Immature natural killer cell (primary cell): ENCODE measurements around the gene RHOT1. TPM values are rescaled to one million over a fixed set of nuclear protein-coding genes. Genes with fewer than 3 reads are reported as not detected.
A peak's percentile ranks its signal among the peaks of the same experiment; 100 is the strongest.
"Not testable (repeated sequence)": the region's sequence is repeated elsewhere in the genome, so short reads cannot be mapped to it uniquely, and the experiment has no call there.

Experiments used
- DNase-seq, 3 donors: peaks; one replicate each; pipeline ENCODE4 v3.0.0; 2022; ENCODE audit warnings: mixed read lengths in 1 of 3
- H3K27ac Mint-ChIP-seq, 6 donors: one replicate each; pipeline ENCODE4 v1.8.0; 2020; ENCODE audit warnings: mixed read lengths in 6 of 6, mild to moderate bottlenecking in 5 of 6, inconsistent platforms in 4 of 6, moderate library complexity in 3 of 6
- H3K27me3 Mint-ChIP-seq, 3 donors: one replicate each; pipeline ENCODE4 v1.8.0; 2020 to 2021; ENCODE audit warnings: low read depth in 3 of 3, mild to moderate bottlenecking in 3 of 3, mixed read lengths in 3 of 3, moderate library complexity in 3 of 3, inconsistent platforms in 1 of 3
- H3K36me3 Mint-ChIP-seq, 3 donors: one replicate each; pipeline ENCODE4 v1.8.0; 2020; ENCODE audit warnings: mixed read lengths in 3 of 3, inconsistent platforms in 2 of 3, mild to moderate bottlenecking in 2 of 3
- H3K4me1 Mint-ChIP-seq, 2 donors: one replicate each; pipeline ENCODE4 v1.8.0; 2020; ENCODE audit warnings: inconsistent platforms in 2 of 2, mild to moderate bottlenecking in 2 of 2, mixed read lengths in 2 of 2, moderate library complexity in 1 of 2
- H3K4me3 Mint-ChIP-seq, 5 donors: one replicate each; pipeline ENCODE4 v1.8.0; 2020; ENCODE audit warnings: mild to moderate bottlenecking in 5 of 5, mixed read lengths in 5 of 5, inconsistent platforms in 3 of 5, moderate library complexity in 3 of 5
- H3K9me3 Mint-ChIP-seq, 6 donors: one replicate each; pipeline ENCODE4 v1.8.0; 2020; ENCODE audit warnings: mild to moderate bottlenecking in 6 of 6, mixed read lengths in 6 of 6, inconsistent platforms in 4 of 6, moderate library complexity in 3 of 6
- polyA plus RNA-seq, 3 donors: library from polyadenylated mRNA; unstranded; fragments of 300-500 nt; fragmentation: Illumina TruSeq; gene quantifications; one replicate each; pipeline ENCODE4 v1.2.3, GENCODE V29; 2021

The RHOT1 gene
- polyA plus RNA-seq, 3 donors from 2014 or later, result 27.9 to 30.9 (median 30.3) TPM

DNA sequence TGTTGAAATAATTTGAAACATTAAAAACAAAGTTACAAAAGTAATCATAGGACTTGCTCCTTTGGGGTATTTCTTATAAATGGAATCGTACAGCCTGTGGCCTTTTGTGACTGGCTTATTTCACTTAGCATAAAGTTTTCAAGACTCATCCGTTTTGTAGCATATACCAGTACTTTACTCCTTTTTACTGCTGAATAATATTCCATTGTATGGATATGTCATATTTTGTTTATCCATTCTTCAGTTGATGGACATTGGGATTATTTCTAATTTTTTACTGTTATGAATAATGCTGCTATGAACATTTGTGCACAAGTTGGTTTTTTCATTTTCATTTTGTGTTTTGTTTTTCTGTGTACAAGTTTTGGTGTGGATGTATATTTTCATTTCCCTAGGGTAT is 93.3 kb downstream of the RHOT1 start:
- no peak overlapping the region for H3K27ac Mint-ChIP-seq
- H3K4me1 Mint-ChIP-seq, result peaks cover 19 to 21% of the 10 kb centered on the region in 2 donors

GRCh38 chr17:32239456-32239855 is 97.2 kb downstream of the RHOT1 start:
- Mint-ChIP-seq H3K27me3 (peaks cover 0 to 2% (median 0%) of the 10 kb centered on the region in 3 donors), H3K36me3 (no peaks in the 10 kb centered on the region), H3K27ac (no peak overlapping the region), H3K9me3 (no peaks in the 10 kb centered on the region), H3K4me3 (no peak overlapping the region), H3K4me1 (no peaks in the 10 kb centered on the region)
- no peak for DNase-seq

More for the DNA sequence above, 93.3 kb downstream of the RHOT1 start:
- no peak overlapping the region for H3K4me3 Mint-ChIP-seq
- H3K36me3 Mint-ChIP-seq, result no peaks in the 10 kb centered on the region
- DNase-seq, result no peak
- no peaks in the 10 kb centered on the region for H3K9me3 Mint-ChIP-seq
- no peaks in the 10 kb centered on the region for H3K27me3 Mint-ChIP-seq

GRCh38 chr17:32240750-32241149 is 98.4 kb downstream of the RHOT1 start:
- peaks cover 0 to 3% (median 0%) of the 10 kb centered on the region in 3 donors for H3K36me3 Mint-ChIP-seq
- DNase-seq, result no peak
- no peaks in the 10 kb centered on the region for H3K4me1 Mint-ChIP-seq
- no peak overlapping the region for H3K4me3 Mint-ChIP-seq
- H3K27ac Mint-ChIP-seq, result no peak overlapping the region
- peaks cover 0 to 2% (median 0%) of the 10 kb centered on the region in 3 donors for H3K27me3 Mint-ChIP-seq
- no peaks in the 10 kb centered on the region for H3K9me3 Mint-ChIP-seq

GRCh38 chr17:32241640-32242039 is 99.3 kb downstream of the RHOT1 start:
- Mint-ChIP-seq H3K27me3 (peaks cover 0 to 3% (median 0%) of the 10 kb centered on the region in 3 donors), H3K4me1 (no peaks in the 10 kb centered on the region), H3K36me3 (peaks cover 0 to 3% (median 0%) of the 10 kb centered on the region in 3 donors), H3K4me3 (no peak overlapping the region), H3K27ac (no peak overlapping the region), H3K9me3 (no peaks in the 10 kb centered on the region)
- no peak for DNase-seq

DNA sequence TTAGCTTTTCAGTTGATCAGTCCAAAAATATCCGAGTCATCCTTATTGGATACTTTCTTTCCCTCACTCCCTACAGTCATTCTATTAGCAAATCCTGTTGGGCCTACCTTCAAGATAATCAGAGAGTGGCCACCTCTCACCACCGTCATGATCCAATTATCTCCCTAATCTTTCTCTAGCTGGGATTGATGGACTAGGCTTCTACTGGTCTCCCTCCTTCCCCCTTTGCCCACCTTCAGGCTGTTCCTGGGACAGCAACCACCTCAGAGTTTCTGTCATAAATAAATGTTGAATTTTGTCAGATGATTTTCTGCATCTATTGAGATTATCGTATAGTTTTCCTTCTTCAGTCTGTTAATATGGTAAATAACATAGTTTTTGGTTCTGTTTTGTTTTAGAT is 107.2 kb downstream of the RHOT1 start:
- no peak for DNase-seq
- peaks cover 0 to 2% (median 1%) of the 10 kb centered on the region in 3 donors for H3K27me3 Mint-ChIP-seq
- no peaks in the 10 kb centered on the region for H3K4me1 Mint-ChIP-seq
- H3K27ac Mint-ChIP-seq, result no peak overlapping the region
- H3K4me3 Mint-ChIP-seq, result no peak overlapping the region
- H3K9me3 Mint-ChIP-seq, result no peaks in the 10 kb centered on the region
- peaks cover 0 to 3% (median 0%) of the 10 kb centered on the region in 3 donors for H3K36me3 Mint-ChIP-seq

- no peak overlapping the region for H3K4me3 Mint-ChIP-seq
- no peaks in the 10 kb centered on the region for H3K9me3 Mint-ChIP-seq
- no peaks in the 10 kb centered on the region for H3K36me3 Mint-ChIP-seq
- DNase-seq, result peak; percentile 52 to 65 (median 56)
- peaks cover 0 to 4% (median 2%) of the 10 kb centered on the region in 3 donors for H3K27me3 Mint-ChIP-seq
- H3K4me1 Mint-ChIP-seq, result no peaks in the 10 kb centered on the region
- no peak overlapping the region for H3K27ac Mint-ChIP-seq
Measured at GRCh38 chr17:32253117-32253611, 110.9 kb downstream of the RHOT1 start.

- H3K9me3 Mint-ChIP-seq, result no peaks in the 10 kb centered on the region
- no peaks in the 10 kb centered on the region for H3K4me1 Mint-ChIP-seq
- no peak for DNase-seq
- H3K36me3 Mint-ChIP-seq, result no peaks in the 10 kb centered on the region
- no peak overlapping the region for H3K4me3 Mint-ChIP-seq
- no peak overlapping the region for H3K27ac Mint-ChIP-seq
- peaks cover 2 to 7% (median 5%) of the 10 kb centered on the region in 3 donors for H3K27me3 Mint-ChIP-seq
Measured at GRCh38 chr17:32256012-32256700, 113.9 kb downstream of the RHOT1 start.

GRCh38 chr17:32256701-32257019 is 114.4 kb downstream of the RHOT1 start:
- peaks cover 2 to 7% (median 5%) of the 10 kb centered on the region in 3 donors for H3K27me3 Mint-ChIP-seq
- no peaks in the 10 kb centered on the region for H3K4me1 Mint-ChIP-seq
- no peak overlapping the region for H3K4me3 Mint-ChIP-seq
- DNase-seq, result no peak
- no peaks in the 10 kb centered on the region for H3K36me3 Mint-ChIP-seq
- no peak overlapping the region for H3K27ac Mint-ChIP-seq
- H3K9me3 Mint-ChIP-seq, result no peaks in the 10 kb centered on the region

GRCh38 chr17:32258383-32259140 is 116.3 kb downstream of the RHOT1 start:
- no peak overlapping the region for H3K4me3 Mint-ChIP-seq
- no peaks in the 10 kb centered on the region for H3K36me3 Mint-ChIP-seq
- H3K9me3 Mint-ChIP-seq, result no peaks in the 10 kb centered on the region
- H3K27ac Mint-ChIP-seq, result no peak overlapping the region
- H3K27me3 Mint-ChIP-seq, result peaks cover 2 to 10% (median 5%) of the 10 kb centered on the region in 3 donors
- no peaks in the 10 kb centered on the region for H3K4me1 Mint-ChIP-seq
- no peak for DNase-seq

DNA sequence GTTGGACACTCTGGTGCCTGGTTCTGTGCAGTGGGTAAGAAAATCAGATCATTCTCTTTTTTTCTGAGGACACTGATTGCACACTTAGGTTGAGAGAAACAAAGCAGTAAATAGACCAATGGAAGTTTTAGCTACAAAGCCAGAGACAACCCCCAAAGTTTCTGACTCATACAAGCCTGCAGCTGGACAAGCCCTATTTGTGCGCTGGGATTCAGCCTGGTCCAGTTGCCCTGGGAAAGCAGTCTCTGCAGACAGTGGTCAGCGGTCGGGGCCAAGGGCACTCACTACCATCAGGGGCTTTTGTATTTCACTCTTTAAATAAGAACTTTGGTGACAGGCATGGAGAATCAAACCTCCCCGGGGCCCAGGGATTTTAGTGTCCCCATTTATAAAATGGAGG is 117.3 kb downstream of the RHOT1 start:
- peaks cover 7 to 11% (median 9%) of the 10 kb centered on the region in 3 donors for H3K27me3 Mint-ChIP-seq
- peak overlapping the region in 1 of 6 donors; percentile 60 for H3K27ac Mint-ChIP-seq
- no peak for DNase-seq
- peaks cover 0 to 1% of the 10 kb centered on the region in 2 donors for H3K4me1 Mint-ChIP-seq
- H3K9me3 Mint-ChIP-seq, result no peaks in the 10 kb centered on the region
- H3K36me3 Mint-ChIP-seq, result no peaks in the 10 kb centered on the region
- no peak overlapping the region for H3K4me3 Mint-ChIP-seq

GRCh38 chr17:32261417-32261736 is 119.1 kb downstream of the RHOT1 start:
- no peak overlapping the region for H3K4me3 Mint-ChIP-seq
- H3K27ac Mint-ChIP-seq, result peak overlapping the region in 1 of 6 donors; percentile 34
- no peaks in the 10 kb centered on the region for H3K36me3 Mint-ChIP-seq
- no peak for DNase-seq
- peaks cover 7 to 14% (median 13%) of the 10 kb centered on the region in 3 donors for H3K27me3 Mint-ChIP-seq
- peaks cover 0 to 7% of the 10 kb centered on the region in 2 donors for H3K4me1 Mint-ChIP-seq
- no peaks in the 10 kb centered on the region for H3K9me3 Mint-ChIP-seq

GRCh38 chr17:32261936-32262510 is 119.7 kb downstream of the RHOT1 start:
- H3K36me3 Mint-ChIP-seq, result no peaks in the 10 kb centered on the region
- H3K9me3 Mint-ChIP-seq, result no peaks in the 10 kb centered on the region
- peaks cover 11 to 15% (median 15%) of the 10 kb centered on the region in 3 donors for H3K27me3 Mint-ChIP-seq
- H3K27ac Mint-ChIP-seq, result no peak overlapping the region
- DNase-seq, result no peak
- H3K4me3 Mint-ChIP-seq, result no peak overlapping the region
- H3K4me1 Mint-ChIP-seq, result peaks cover 3 to 9% of the 10 kb centered on the region in 2 donors

- peaks cover 15 to 29% (median 17%) of the 10 kb centered on the region in 3 donors for H3K27me3 Mint-ChIP-seq
- DNase-seq, H3K36me3 Mint-ChIP-seq, H3K4me3 Mint-ChIP-seq, H3K27ac Mint-ChIP-seq, H3K9me3 Mint-ChIP-seq: not testable (repeated sequence)
- peaks cover 16 to 17% of the 10 kb centered on the region in 2 donors for H3K4me1 Mint-ChIP-seq
Measured at GRCh38 chr17:32263515-32263914, 121.2 kb downstream of the RHOT1 start.

GRCh38 chr17:32264140-32264799 is 122.0 kb downstream of the RHOT1 start:
- Mint-ChIP-seq H3K4me1 (peaks cover 16 to 17% of the 10 kb centered on the region in 2 donors), H3K36me3 (no peaks in the 10 kb centered on the region), H3K27me3 (peaks cover 16 to 32% (median 19%) of the 10 kb centered on the region in 3 donors), H3K9me3 (no peaks in the 10 kb centered on the region), H3K4me3 (peak overlapping the region; percentile 68 to 80 (median 76)), H3K27ac (no peak overlapping the region)
- no peak for DNase-seq
